ENCODE data around the gene CBARP. TPM values are rescaled to one million over a fixed set of nuclear protein-coding genes. Genes with fewer than 3 reads are reported as not detected.

Gene CBARP
- total and polyA plus RNA-seq, 9 donors, result 0.45 to 21.1 (median 1.6) TPM; not detected in 1

GRCh38 chr19:1238369-1239303 lies 831 bp upstream of the CBARP start:
- H3K4me3 ChIP-seq, result peak overlapping the region; percentile 37
- 50 to 59% (median 55%) methylated on average over 34 of the region's 34 CpGs for WGBS, 3 donors
- H3K27me3 ChIP-seq, result peaks cover 4% of the 10 kb centered on the region
- TF ChIP-seq POLR2A (IDR thresholded peaks at IDR 0.05) (no peak), EP300 (IDR thresholded peaks at IDR 0.05) (no peak)
- TF ChIP-seq, protein P1, sequence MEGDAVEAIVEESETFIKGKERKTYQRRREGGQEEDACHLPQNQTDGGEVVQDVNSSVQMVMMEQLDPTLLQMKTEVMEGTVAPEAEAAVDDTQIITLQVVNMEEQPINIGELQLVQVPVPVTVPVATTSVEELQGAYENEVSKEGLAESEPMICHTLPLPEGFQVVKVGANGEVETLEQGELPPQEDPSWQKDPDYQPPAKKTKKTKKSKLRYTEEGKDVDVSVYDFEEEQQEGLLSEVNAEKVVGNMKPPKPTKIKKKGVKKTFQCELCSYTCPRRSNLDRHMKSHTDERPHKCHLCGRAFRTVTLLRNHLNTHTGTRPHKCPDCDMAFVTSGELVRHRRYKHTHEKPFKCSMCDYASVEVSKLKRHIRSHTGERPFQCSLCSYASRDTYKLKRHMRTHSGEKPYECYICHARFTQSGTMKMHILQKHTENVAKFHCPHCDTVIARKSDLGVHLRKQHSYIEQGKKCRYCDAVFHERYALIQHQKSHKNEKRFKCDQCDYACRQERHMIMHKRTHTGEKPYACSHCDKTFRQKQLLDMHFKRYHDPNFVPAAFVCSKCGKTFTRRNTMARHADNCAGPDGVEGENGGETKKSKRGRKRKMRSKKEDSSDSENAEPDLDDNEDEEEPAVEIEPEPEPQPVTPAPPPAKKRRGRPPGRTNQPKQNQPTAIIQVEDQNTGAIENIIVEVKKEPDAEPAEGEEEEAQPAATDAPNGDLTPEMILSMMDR (IDR thresholded peaks at IDR 0.05), result no peak
- no peaks in the 10 kb centered on the region for H3K36me3 ChIP-seq
- H3K4me1 ChIP-seq (ENCODE audit: insufficient read depth), result peaks cover 17% of the 10 kb centered on the region
- no peaks in the 10 kb centered on the region for H3K9me3 ChIP-seq
- intact Hi-C loops (cut with DNase I), result loop anchor here in 1 of 4 donors (10.0 kb wide), 1 partner anchor 314 kb away; the partner anchor contains the start of gene ARID3A
- DNase-seq, result peak in 1 of 5 donors; percentile 66
- H3K27ac ChIP-seq, result peak overlapping the region; percentile 81 to 89

DNA sequence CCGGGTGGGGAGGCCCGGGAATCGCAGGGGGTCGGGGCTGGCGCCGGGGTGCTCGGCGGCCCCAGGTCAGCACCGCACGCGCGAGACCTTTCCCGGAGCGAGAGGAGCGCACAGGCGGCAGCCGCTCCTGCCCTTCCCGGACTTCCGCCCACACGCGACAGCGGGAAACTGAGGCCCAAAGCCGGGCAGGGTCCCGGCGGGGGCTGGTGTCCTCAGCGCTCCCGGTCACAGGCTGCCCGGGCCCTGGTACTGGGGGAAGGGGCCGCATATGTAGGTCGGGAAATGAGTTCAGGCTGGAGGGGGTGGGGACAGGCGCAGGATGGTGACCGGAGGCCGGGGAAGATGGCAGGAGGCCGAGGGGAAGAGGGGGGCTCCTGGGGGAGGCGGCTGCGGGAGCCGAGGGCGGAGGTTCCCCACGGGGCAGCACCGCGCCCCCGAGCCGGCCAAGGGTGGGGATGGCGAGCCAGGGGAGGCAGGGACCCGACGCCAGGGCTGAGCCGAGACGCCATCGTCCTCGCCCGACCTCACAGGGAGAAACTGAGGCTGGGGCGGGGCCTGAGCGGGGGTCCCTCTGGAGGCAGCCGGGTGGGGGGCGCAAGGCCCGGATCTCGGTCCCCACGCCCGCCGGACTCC lies 662 bp downstream of the CBARP start:
- intact Hi-C loops (cut with DNase I), result loop anchor here in 1 of 4 donors (10.0 kb wide), 1 partner anchor 312 kb away; the partner anchor contains the start of gene ARID3A
- TF ChIP-seq EP300 (IDR thresholded peaks at IDR 0.05) (no peak), POLR2A (IDR thresholded peaks at IDR 0.05) (no peak)
- TF ChIP-seq, protein P1 (IDR thresholded peaks at IDR 0.05), result no peak
- peaks cover 4% of the 10 kb centered on the region for H3K27me3 ChIP-seq
- no peaks in the 10 kb centered on the region for H3K36me3 ChIP-seq
- peaks cover 28% of the 10 kb centered on the region for H3K4me1 ChIP-seq (ENCODE audit: insufficient read depth)
- peak in 3 of 5 donors; percentile 65 to 73 (median 70) for DNase-seq
- H3K27ac ChIP-seq, result peak overlapping the region in 1 of 2 donors; percentile 48
- peak overlapping the region; percentile 37 for H3K4me3 ChIP-seq
- 0 to 2% (median 1%) methylated on average over 37 to 60 of the region's 60 CpGs for WGBS, 3 donors
- no peaks in the 10 kb centered on the region for H3K9me3 ChIP-seq

GRCh38 chr19:1236576-1236975 lies 1.2 kb downstream of the CBARP start:
- Histone ChIP-seq H3K4me3 (peak overlapping the region; percentile 37), H3K4me1 (ENCODE audit: insufficient read depth) (peaks cover 28% of the 10 kb centered on the region), H3K9me3 (no peaks in the 10 kb centered on the region), H3K27ac (peak overlapping the region in 1 of 2 donors; percentile 48), H3K27me3 (peaks cover 4% of the 10 kb centered on the region), H3K36me3 (no peaks in the 10 kb centered on the region)
- TF ChIP-seq, protein P1 (IDR thresholded peaks at IDR 0.05), result no peak
- TF ChIP-seq POLR2A (IDR thresholded peaks at IDR 0.05) (no peak), EP300 (IDR thresholded peaks at IDR 0.05) (no peak)
- DNase-seq, result no peak
- intact Hi-C loops (cut with DNase I), result loop anchor here in 1 of 4 donors (10.0 kb wide), 1 partner anchor 312 kb away; the partner anchor contains the start of gene ARID3A
- 8 to 19% (median 12%) methylated on average over 18 to 42 of the region's 42 CpGs for WGBS, 3 donors

Measured in ovary (tissue), 9 donors.